Stimulated activated effector memory CD8-positive, alpha-beta T cell treated with anti-CD3 and anti-CD28 coated beads, Interleukin-12 subunit alpha, Interleukin-12 subunit beta, amount 100 ng/mL, for 72 hours (primary cell): ENCODE data around the gene MYRF.
A peak's percentile ranks its signal among the peaks of the same experiment; 100 is the strongest.

Experiments
- ATAC-seq: fragments of 150-1000 bp; cut with Tn5 transposase; 2 replicates; pipeline ENCODE4 v1.10.0; 2021
- DNase-seq, 2 donors: peaks; one replicate each; pipeline ENCODE4 v3.0.0; 2021 to 2022; ENCODE audit warnings: low spot score in 2 of 2
- H3K27ac Mint-ChIP-seq: one replicate; pipeline ENCODE4 v1.8.0; 2022; ENCODE audit warnings: mild to moderate bottlenecking, mixed read lengths
- H3K36me3 Mint-ChIP-seq: one replicate; pipeline ENCODE4 v1.8.0; 2022; ENCODE audit warnings: mild to moderate bottlenecking, mixed read lengths
- H3K4me1 Mint-ChIP-seq: one replicate; pipeline ENCODE4 v1.8.0; 2022; ENCODE audit warnings: mixed read lengths
- H3K4me3 Mint-ChIP-seq: one replicate; pipeline ENCODE4 v1.8.0; 2022; ENCODE audit warnings: mild to moderate bottlenecking, mixed read lengths
- H3K9me3 Mint-ChIP-seq: one replicate; pipeline ENCODE4 v1.8.0; 2022; ENCODE audit warnings: mixed read lengths

Gene MYRF

GRCh38 chr11:61743486-61744095 is 8.8 kb upstream of the MYRF start:
- no peak for DNase-seq
- H3K4me3 Mint-ChIP-seq: no peak overlapping the region
- no peaks in the 10 kb centered on the region for H3K4me1 Mint-ChIP-seq
- no peak overlapping the region for H3K27ac Mint-ChIP-seq
- ATAC-seq: no peak
- H3K9me3 Mint-ChIP-seq: no peaks in the 10 kb centered on the region
- H3K36me3 Mint-ChIP-seq: no peaks in the 10 kb centered on the region

- DNase-seq: no peak
- Mint-ChIP-seq H3K27ac (no peak overlapping the region), H3K4me3 (no peak overlapping the region), H3K4me1 (no peaks in the 10 kb centered on the region), H3K9me3 (no peaks in the 10 kb centered on the region), H3K36me3 (no peaks in the 10 kb centered on the region)
- no peak for ATAC-seq
Measured at GRCh38 chr11:61744181-61744580, 8.3 kb upstream of the MYRF start.

- no peaks in the 10 kb centered on the region for H3K4me1 Mint-ChIP-seq
- ATAC-seq: no peak
Measured at GRCh38 chr11:61744609-61745156, 7.8 kb upstream of the MYRF start.

GRCh38 chr11:61745781-61746441 is 6.5 kb upstream of the MYRF start:
- Mint-ChIP-seq H3K36me3 (no peaks in the 10 kb centered on the region), H3K27ac (peak overlapping the region; percentile 26), H3K9me3 (no peaks in the 10 kb centered on the region), H3K4me1 (no peaks in the 10 kb centered on the region), H3K4me3 (no peak overlapping the region)
- DNase-seq: no peak
- ATAC-seq: no peak

More at GRCh38 chr11:61744609-61745156, 7.8 kb upstream of the MYRF start:
- Mint-ChIP-seq H3K9me3 (no peaks in the 10 kb centered on the region), H3K27ac (no peak overlapping the region), H3K4me3 (no peak overlapping the region), H3K36me3 (no peaks in the 10 kb centered on the region)
- no peak for DNase-seq

- Mint-ChIP-seq H3K4me1 (no peaks in the 10 kb centered on the region), H3K4me3 (no peak overlapping the region), H3K36me3 (no peaks in the 10 kb centered on the region), H3K27ac (peak overlapping the region; percentile 26), H3K9me3 (no peaks in the 10 kb centered on the region)
- DNase-seq (no peak), ATAC-seq (no peak)
Measured at GRCh38 chr11:61746442-61747191, 5.8 kb upstream of the MYRF start.

GRCh38 chr11:61747192-61747966 is 5.1 kb upstream of the MYRF start:
- H3K4me3 Mint-ChIP-seq: no peak overlapping the region
- peak; percentile 63 for ATAC-seq
- DNase-seq: peak; percentile 60 to 80
- H3K4me1 Mint-ChIP-seq: no peaks in the 10 kb centered on the region
- H3K27ac Mint-ChIP-seq: no peak overlapping the region
- H3K9me3 Mint-ChIP-seq: no peaks in the 10 kb centered on the region
- no peaks in the 10 kb centered on the region for H3K36me3 Mint-ChIP-seq

GRCh38 chr11:61747967-61748285 is 4.5 kb upstream of the MYRF start:
- no peak overlapping the region for H3K4me3 Mint-ChIP-seq
- DNase-seq: no peak
- H3K9me3 Mint-ChIP-seq: no peaks in the 10 kb centered on the region
- ATAC-seq: no peak
- peaks cover 2% of the 10 kb centered on the region for H3K4me1 Mint-ChIP-seq
- H3K36me3 Mint-ChIP-seq: no peaks in the 10 kb centered on the region
- H3K27ac Mint-ChIP-seq: no peak overlapping the region

GRCh38 chr11:61749591-61750217 is 2.7 kb upstream of the MYRF start:
- H3K9me3 Mint-ChIP-seq: no peaks in the 10 kb centered on the region
- ATAC-seq (no peak), DNase-seq (no peak)
- no peak overlapping the region for H3K4me3 Mint-ChIP-seq
- no peak overlapping the region for H3K27ac Mint-ChIP-seq
- H3K36me3 Mint-ChIP-seq: no peaks in the 10 kb centered on the region
- peaks cover 19% of the 10 kb centered on the region for H3K4me1 Mint-ChIP-seq

- ATAC-seq (no peak), DNase-seq (no peak)
- H3K27ac Mint-ChIP-seq: no peak overlapping the region
- peak overlapping the region; percentile 84 for H3K4me3 Mint-ChIP-seq
- H3K4me1 Mint-ChIP-seq: peaks cover 23% of the 10 kb centered on the region
- no peaks in the 10 kb centered on the region for H3K9me3 Mint-ChIP-seq
- no peaks in the 10 kb centered on the region for H3K36me3 Mint-ChIP-seq
Measured at GRCh38 chr11:61750631-61751273, 1.7 kb upstream of the MYRF start.

GRCh38 chr11:61751384-61751783 is 1.1 kb upstream of the MYRF start:
- DNase-seq (no peak), ATAC-seq (no peak)
- Mint-ChIP-seq H3K27ac (no peak overlapping the region), H3K36me3 (no peaks in the 10 kb centered on the region), H3K4me3 (peak overlapping the region; percentile 84), H3K9me3 (no peaks in the 10 kb centered on the region), H3K4me1 (peaks cover 29% of the 10 kb centered on the region)

GRCh38 chr11:61752925-61753521 is 587 bp downstream of the MYRF start:
- no peaks in the 10 kb centered on the region for H3K9me3 Mint-ChIP-seq
- ATAC-seq (peak; percentile 1), DNase-seq (no peak)
- H3K36me3 Mint-ChIP-seq: no peaks in the 10 kb centered on the region
- H3K4me3 Mint-ChIP-seq: peak overlapping the region; percentile 84
- peaks cover 42% of the 10 kb centered on the region for H3K4me1 Mint-ChIP-seq
- H3K27ac Mint-ChIP-seq: peak overlapping the region; percentile 83

- DNase-seq: no peak
- H3K36me3 Mint-ChIP-seq: no peaks in the 10 kb centered on the region
- peak overlapping the region; percentile 84 for H3K4me3 Mint-ChIP-seq
- no peaks in the 10 kb centered on the region for H3K9me3 Mint-ChIP-seq
- H3K27ac Mint-ChIP-seq: peak overlapping the region; percentile 83
- no peak for ATAC-seq
- H3K4me1 Mint-ChIP-seq: peaks cover 44% of the 10 kb centered on the region
Measured at GRCh38 chr11:61753672-61754071, 1.2 kb downstream of the MYRF start.

- H3K4me1 Mint-ChIP-seq: peaks cover 48% of the 10 kb centered on the region
- DNase-seq: no peak
- H3K36me3 Mint-ChIP-seq: no peaks in the 10 kb centered on the region
- H3K4me3 Mint-ChIP-seq: peak overlapping the region; percentile 84
- no peaks in the 10 kb centered on the region for H3K9me3 Mint-ChIP-seq
- peak overlapping the region; percentile 88 for H3K27ac Mint-ChIP-seq
- ATAC-seq: no peak
Measured at GRCh38 chr11:61754534-61755482, 2.4 kb downstream of the MYRF start.
